ENCODE measurements around the gene FOXF2.

Gene FOXF2

DNA sequence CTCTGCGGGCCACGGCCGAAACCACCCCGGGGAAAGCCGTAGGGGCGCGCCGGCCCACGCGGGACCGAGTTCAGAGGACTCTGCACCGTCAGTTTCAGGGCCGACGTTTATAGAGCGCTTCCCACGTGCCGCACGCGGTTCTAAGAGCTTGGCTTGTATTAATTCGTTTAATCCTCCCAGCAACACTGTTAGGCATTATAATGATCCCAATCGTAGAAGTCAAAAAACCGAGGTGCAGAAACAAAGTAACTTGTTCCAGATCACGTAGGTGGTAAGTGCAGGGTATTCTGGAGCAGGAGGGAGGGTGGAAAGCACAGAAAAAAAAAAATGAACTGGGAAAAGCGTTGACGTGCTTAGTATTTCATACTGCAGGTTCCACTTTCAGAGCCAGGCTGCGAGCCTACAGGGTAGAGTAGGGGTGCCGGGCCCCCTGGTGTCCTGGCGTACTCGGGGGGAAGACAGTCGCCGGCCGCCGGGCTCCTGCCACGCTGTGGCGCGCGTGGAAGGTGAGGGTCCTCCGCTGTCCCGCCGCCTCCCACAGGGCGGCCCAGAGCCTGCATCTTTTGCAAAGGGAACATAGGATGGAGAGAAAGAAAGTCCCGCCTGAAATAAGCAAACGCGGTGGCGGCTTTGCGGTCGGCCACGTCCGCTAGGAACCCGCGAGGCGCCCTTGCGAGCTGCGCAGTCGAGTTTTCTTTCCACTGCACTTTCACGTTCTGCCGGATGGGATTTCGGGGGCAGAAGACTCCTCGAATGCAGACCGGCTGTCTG, 10.2 kb upstream of the FOXF2 start:
- no peak for DNase-seq

GRCh38 chr6:1379788-1380147, 9.6 kb upstream of the FOXF2 start:
- no peak for DNase-seq

GRCh38 chr6:1380625-1381427, 8.6 kb upstream of the FOXF2 start:
- no peak for DNase-seq

- DNase-seq = no peak
These were observed 7.7 kb upstream of the FOXF2 start for GRCh38 chr6:1381481-1382330.

DNA sequence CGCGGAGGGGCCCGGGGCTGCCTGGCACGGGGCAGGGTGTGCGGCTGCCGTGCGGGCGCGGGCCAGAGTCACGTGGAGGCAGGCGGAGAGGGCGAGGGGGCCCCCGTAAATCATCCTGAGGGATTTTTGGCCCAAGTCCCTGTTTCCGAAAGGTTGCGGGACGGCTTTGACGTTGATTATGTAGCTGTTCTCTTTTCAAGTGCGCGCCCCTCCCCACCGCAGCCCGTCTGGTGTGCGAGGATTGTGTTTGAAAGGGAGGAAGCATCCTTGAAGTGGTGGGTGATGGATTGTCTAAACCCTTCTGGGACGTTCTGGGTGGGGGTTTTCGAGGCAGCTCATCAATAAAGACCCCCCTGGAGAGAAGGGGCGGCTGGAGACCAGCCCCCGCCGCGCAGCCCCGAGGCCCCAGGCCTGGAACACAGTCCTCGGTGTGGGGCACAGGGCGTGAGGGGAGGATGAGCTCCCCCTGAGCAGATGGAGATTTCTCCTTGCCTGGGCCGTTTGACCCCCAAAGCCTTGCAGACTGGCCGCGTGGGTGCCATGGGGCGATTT, 7.0 kb upstream of the FOXF2 start:
- DNase-seq = no peak

DNA sequence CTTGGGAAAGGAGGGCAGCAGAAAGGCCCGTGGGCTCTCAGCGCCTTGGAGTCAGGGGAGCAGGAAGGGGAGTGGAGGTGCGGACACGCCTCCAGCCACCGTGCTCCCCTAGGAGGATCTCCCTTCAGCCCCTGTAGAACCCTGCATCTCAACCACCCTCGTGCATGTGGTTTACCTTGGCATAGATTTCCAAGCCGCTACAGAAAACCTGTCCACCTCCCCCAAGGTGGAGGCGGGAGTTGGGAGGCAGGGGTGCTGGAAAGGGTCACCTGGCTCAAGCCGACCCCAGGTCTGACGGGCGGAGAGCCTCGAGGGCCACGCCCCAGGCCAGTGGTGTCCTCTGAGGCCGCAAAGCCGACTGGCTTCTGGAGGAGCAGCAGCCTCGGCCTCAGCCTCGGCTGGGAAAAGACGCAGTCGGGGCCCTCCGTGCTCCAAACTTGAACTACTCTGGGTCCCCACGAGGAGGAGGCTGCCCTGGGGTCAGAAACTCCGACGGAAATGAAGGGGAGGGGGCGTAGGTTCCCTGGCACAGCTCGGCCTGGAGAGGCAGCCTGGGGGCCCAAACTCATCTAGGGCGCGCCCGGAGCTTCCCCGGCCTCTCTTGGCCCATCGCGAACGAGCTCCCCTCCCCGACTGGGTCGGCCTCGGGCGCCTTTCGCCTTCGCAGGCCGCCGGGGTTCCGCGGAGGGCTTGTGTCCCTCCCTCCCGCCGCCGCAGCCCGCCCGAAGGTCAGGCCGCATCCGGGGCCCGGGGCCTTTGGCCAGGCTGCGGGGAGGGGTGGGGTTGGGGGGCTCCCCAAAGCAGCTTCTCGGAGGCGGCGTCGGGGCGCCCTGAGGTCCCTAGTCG, 6.3 kb upstream of the FOXF2 start:
- no peak for DNase-seq

DNA sequence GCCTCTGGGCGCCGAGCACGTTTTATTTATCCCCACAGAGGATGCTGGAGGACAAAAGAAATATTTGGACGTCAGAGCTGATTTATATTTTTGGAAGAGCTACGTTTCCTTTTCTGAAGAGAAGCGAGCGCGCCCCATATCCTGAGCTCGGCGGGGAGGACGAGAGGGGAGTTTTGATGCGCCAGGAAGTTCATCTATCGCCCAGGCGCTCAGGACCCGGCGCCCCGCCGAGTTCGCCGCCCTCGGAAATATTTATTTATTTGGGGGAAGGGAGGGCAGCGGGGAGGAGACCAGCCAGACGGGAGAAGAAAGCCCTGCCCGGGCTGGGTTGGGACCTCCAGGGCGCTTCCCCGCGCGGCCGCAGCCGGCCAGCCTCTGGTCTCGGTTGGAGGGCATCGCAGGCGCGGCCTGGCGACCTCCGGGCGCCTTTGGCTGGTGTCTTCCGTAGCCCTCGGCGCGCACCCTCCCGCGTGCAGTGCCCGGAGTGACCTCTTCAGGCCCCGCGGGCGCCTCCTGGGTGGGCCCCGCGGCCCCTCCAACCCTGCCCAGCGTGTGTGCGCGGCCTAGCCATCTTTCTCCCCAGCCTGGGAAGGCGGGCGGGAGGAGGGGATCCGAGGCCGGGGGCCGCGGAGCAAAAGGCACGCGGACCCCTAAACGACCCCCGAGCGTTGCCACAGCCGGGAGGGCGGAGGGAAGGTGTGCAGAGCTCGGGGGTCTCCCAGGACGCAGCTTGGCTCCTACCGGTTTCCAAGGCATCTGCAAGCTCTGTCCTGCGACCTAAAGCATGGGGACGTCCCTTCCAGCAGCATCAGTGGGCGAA, 5.4 kb upstream of the FOXF2 start:
- DNase-seq = no peak

- no peak for DNase-seq
These were observed 4.7 kb upstream of the FOXF2 start for GRCh38 chr6:1384549-1385128.

- no peak for DNase-seq
These were observed 4.0 kb upstream of the FOXF2 start for GRCh38 chr6:1385129-1386037.

GRCh38 chr6:1386038-1386709, 3.2 kb upstream of the FOXF2 start:
- no peak for DNase-seq

DNA sequence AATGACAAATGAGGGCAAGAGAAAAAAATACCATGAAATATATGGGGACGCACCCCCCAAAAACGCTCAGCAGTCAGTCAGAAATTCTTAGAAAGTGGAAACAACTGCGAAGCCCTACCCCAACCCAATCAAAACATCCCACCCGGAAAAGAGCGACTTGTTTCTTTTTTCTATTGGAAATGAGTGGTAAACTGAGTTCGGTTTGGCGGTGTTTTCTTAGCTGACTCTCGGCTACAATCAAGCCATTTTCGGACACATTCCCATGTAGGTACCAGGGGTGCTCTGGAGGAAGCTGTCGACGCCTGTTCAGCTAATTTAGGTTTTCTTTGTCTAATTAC, 1.9 kb upstream of the FOXF2 start:
- DNase-seq = no peak

DNA sequence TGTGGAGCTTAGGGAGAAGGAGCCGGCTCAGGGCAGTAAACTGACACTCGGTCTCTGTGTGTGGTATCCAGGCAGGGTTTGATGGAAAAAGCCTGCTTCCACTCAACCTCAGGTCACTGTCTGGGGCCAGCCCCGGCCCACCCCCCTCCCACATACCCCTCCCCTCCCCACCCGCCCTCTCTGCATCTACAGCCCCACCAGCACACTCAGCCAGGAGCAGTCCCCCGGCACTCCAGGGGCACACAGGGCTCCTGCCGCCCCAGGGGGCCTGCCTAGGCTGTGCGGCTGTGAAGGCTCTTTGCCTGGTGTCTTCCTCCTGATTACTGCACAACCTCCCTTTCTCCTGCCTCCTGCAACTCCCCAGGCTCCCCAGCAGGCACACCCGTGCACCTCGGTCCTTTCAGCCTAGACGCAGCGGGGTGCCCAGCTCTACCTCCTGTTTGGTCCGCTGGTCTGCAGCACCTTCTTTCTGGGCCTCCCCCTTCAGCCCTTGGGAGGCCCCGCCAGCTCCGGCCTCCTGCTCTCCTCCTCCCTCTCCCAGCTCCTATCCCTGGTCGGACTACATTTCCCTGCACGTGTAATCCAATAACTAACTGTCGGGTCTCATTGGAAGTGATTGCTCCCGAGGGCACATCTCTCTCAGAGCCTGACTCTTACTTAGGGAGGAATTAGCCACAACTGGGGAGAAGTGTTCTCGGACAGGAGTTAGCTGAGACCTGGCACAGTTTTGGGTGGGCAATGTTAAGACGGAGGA, 1.3 kb upstream of the FOXF2 start:
- no peak for DNase-seq

GRCh38 chr6:1388630-1389368, 577 bp upstream of the FOXF2 start:
- DNase-seq = no peak

DNA sequence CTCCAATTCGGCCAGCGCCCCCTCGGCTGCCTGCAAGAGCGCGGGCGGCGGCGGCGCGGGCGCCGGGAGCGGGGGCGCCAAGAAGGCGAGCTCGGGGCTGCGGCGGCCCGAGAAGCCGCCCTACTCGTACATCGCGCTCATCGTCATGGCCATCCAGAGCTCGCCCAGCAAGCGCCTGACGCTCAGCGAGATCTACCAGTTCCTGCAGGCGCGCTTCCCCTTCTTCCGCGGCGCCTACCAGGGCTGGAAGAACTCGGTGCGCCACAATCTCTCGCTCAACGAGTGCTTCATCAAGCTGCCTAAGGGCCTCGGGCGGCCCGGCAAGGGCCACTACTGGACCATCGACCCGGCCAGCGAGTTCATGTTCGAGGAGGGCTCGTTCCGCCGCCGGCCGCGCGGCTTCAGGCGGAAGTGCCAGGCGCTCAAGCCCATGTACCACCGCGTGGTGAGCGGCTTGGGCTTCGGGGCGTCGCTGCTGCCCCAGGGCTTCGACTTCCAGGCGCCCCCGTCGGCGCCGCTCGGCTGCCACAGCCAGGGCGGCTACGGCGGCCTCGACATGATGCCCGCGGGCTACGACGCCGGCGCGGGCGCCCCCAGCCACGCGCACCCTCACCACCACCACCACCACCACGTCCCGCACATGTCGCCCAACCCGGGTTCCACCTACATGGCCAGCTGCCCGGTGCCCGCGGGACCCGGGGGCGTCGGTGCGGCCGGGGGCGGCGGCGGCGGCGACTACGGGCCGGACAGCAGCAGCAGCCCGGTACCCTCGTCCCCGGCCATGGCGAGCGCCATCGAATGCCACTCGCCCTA, 963 bp downstream of the FOXF2 start:
- no peak for DNase-seq

GRCh38 chr6:1390946-1391799, 1.8 kb downstream of the FOXF2 start:
- DNase-seq = no peak

DNA sequence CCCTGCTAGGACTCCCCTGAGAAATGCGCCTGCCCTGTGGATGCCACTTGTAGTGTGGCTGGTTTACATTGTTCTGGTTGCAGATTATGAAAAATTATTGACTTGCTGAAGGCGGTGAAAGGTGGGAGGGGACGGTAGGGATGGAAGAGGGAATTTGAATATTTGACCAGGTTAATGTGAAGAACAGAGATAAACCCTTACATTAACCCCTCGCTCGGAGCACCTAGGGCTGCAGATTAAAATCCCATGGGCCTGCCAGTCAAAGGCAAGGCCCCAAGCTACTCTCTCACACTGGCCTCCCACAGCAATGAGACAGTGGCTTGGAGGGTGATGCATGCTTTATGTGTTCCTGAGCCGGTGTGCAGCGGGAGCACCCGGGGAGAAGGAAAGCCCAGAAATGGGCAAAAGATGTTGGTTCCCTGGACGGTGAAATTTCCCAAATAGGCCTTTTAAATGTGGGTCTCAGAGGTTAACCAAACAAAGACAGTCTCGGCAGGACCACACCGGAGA, 2.5 kb downstream of the FOXF2 start:
- no peak for DNase-seq
